ENCODE data around the gene TMEM116.

Gene TMEM116

DNA sequence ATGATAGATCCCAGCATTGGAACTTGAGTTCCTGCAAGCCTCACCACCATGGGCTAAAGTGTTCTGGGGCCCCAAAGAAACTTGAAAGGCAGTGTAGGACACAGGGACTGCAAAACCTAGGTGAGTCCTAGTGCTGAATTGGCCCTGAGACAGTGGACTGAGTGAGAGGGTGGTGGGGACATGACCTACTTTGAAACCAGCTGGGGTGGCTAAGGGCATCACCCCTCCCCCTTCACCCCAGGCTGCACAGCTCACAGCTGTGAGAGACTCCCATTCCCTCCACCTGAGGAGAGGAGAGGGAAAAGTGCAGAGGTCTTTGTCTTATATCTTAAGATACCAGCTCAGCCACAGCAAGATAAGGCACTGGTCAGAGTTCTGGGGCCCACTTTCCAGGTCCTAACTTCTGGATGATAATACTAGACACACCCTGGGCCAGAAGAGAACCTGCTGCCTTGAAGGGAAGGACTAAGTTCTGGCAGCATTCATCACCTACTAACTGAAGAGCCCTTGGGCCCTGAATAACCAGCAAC, 108.5 kb downstream of the TMEM116 start:
- TF ChIP-seq, protein P1, sequence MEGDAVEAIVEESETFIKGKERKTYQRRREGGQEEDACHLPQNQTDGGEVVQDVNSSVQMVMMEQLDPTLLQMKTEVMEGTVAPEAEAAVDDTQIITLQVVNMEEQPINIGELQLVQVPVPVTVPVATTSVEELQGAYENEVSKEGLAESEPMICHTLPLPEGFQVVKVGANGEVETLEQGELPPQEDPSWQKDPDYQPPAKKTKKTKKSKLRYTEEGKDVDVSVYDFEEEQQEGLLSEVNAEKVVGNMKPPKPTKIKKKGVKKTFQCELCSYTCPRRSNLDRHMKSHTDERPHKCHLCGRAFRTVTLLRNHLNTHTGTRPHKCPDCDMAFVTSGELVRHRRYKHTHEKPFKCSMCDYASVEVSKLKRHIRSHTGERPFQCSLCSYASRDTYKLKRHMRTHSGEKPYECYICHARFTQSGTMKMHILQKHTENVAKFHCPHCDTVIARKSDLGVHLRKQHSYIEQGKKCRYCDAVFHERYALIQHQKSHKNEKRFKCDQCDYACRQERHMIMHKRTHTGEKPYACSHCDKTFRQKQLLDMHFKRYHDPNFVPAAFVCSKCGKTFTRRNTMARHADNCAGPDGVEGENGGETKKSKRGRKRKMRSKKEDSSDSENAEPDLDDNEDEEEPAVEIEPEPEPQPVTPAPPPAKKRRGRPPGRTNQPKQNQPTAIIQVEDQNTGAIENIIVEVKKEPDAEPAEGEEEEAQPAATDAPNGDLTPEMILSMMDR (IDR thresholded peaks at IDR 0.05; ENCODE audit: borderline replicate concordance, control extremely low read depth, extremely low read depth, insufficient read depth, missing control alignments): no peak
- no peak for DNase-seq (ENCODE audit: low spot score)
- in situ Hi-C loops (cut with MboI; ENCODE audit: low sequenced_read_pairs, unreplicated experiment): no loop called here

DNA sequence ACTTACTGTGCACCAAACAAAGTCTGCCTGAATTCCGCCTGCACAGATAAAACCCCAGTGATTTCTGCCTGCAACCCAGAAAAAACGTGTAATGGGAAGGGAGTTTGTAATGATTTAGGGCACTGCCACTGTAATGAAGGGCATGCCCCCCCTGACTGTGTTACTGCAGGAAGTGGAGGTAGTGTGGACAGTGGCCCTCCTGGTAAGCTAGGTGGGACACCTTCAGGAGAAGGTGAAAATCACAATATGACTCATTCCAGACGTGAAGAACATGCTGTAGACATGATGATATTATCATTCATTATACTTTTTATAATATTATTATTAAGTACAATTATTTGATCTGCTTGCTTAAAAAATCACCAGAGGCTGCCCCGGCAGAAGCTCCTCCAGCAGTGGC, 111.8 kb downstream of the TMEM116 start:
- DNase-seq (ENCODE audit: low spot score): no peak
- in situ Hi-C loops (cut with MboI; ENCODE audit: low sequenced_read_pairs, unreplicated experiment): no loop called here
- TF ChIP-seq, protein P1 (IDR thresholded peaks at IDR 0.05; ENCODE audit: borderline replicate concordance, control extremely low read depth, extremely low read depth, insufficient read depth, missing control alignments): no peak

DNA sequence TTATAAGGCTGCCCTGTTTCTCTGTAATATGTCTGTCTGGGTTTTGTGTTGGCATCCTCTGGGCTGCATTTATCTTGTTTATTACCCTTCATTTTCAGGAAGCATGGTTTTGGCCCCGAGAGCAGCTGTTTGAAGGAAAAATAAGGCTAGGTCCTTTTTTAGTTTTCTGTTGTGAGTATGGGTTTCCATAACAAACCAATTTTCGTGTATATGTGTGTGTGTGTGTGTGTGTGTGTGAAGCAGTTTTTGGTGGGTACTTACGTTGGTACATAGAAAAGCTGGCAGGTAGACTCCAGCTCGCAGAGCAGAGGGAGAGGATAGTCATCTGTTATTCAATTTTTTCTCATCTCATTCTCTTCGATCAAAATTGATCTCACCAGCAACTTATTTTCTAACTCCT, 118.4 kb downstream of the TMEM116 start:
- no peak for DNase-seq (ENCODE audit: low spot score)
- TF ChIP-seq, protein P1 (IDR thresholded peaks at IDR 0.05; ENCODE audit: borderline replicate concordance, control extremely low read depth, extremely low read depth, insufficient read depth, missing control alignments): no peak
- in situ Hi-C loops (cut with MboI; ENCODE audit: low sequenced_read_pairs, unreplicated experiment): no loop called here

DNA sequence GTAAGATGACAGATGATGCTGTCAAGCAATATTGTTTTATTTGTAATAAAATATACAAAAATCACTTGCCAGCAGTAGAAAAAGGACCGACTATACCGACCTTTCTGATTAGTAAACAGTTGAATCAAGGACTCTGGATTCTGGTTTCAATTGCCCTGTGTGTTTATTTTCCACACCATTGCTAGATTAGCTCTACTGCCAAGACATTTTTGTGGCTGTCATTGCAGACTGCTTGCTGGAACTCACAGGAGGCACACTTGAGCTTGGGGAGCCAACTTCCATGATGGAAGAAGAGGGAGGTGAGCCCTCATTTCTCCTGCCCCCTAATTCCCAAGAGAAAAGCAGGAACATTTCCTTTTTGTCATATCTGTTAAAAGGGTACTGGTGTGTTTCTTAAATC, 119.7 kb downstream of the TMEM116 start:
- in situ Hi-C loops (cut with MboI; ENCODE audit: low sequenced_read_pairs, unreplicated experiment): no loop called here
- no peak for DNase-seq (ENCODE audit: low spot score)
- TF ChIP-seq, protein P1 (IDR thresholded peaks at IDR 0.05; ENCODE audit: borderline replicate concordance, control extremely low read depth, extremely low read depth, insufficient read depth, missing control alignments): no peak

DNA sequence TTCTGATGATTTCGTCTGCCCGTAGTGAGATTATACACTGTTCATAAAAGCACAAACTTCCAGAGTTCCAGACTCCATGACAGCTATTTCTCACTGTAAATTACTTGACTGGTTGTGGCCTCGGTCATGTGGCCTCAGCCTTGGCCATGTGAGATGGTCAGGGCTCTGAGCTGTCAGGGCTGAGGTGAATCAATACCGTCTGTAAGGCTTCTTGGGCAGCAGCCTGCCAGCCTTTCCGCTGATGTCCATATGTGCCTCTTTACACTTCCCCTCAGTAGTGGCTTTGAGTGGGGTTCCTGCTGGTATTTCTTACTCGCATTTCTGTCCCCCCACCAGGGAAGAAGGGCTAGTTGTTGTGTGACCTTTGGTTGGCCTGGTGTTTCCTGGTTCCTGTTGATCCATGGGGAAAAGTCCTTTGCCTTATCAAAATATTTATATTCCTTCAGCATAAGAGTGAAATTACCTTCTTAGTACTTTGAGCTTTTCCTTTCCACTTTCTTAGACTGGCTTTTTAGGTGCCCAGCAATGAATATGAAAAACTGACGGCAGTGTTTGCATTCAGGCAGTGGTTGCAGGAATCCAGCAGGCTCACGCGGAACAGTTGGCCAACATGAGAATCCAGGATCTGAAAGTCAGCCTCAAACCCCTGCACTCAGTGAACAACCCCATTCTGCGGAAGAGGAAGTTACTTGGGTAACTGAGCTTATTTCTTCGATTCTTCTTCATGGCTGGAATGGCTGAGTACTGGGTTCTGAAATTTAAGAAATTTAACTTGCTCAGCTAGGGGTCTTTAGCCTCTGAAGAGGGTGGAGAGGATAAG, 124.8 kb downstream of the TMEM116 start:
- TF ChIP-seq, protein P1 (IDR thresholded peaks at IDR 0.05; ENCODE audit: borderline replicate concordance, control extremely low read depth, extremely low read depth, insufficient read depth, missing control alignments): no peak
- DNase-seq (ENCODE audit: low spot score): no peak
- in situ Hi-C loops (cut with MboI; ENCODE audit: low sequenced_read_pairs, unreplicated experiment): no loop called here

DNA sequence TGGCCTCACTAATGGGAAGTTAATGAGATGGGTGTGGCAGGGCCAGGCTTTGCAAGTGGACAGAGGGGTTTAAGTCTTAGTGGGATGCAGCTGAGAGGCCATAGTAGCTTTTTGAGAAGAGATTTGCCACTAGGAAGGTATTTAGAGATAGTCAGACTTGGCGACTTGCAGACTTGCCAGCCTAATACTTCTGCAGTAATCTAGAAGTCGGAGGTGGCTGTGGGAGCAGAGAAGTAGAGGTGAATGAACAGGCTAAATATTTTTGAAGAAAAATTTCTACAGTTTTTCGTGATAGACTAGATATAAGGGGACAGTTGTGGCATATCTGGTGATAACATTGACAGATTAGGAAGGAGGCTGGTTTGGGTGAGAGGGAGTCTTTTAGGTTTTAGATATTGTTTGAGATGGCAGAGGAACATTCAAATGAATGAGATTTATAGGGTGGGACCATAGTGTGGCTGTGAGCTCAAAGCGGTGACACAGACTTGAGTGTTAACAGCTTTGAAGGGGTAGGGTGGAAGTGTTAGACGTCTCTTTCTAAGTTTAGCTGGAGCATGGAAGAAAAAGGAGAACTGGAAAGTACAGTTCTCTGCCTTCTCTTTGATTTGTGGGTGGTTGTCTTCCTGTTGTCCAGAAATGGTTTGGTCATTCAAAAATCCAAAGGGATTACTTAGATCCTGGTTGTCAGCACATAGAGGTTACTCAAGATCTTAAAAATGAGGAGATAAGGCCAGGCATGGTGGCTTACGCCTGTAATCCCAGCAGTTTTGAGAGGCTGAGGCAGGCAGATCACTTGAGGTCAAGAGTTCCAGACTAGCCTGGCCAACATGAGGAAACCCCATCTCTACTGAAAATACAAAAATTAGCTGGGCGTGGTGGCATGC, 126.1 kb downstream of the TMEM116 start:
- in situ Hi-C loops (cut with MboI; ENCODE audit: low sequenced_read_pairs, unreplicated experiment): no loop called here
- DNase-seq (ENCODE audit: low spot score): no peak
- TF ChIP-seq, protein P1 (IDR thresholded peaks at IDR 0.05; ENCODE audit: borderline replicate concordance, control extremely low read depth, extremely low read depth, insufficient read depth, missing control alignments): no peak
